Gastrocnemius medialis (tissue), 4 donors: Measurements from ENCODE around the gene DLX3. TPM values are rescaled to one million over a fixed set of nuclear protein-coding genes. Genes with fewer than 3 reads are reported as not detected.
A peak's percentile ranks its signal among the peaks of the same experiment; 100 is the strongest.

ENCODE experiments used
- ATAC-seq, 2 donors: fragments of 150-250 bp; one replicate each; pipeline ENCODE4 v1.9.1; 2016
- DNase-seq, 2 donors: peaks; one replicate each; pipeline ENCODE4 v3.0.0-alpha.2; 2019
- H3K27ac ChIP-seq, 4 donors: fragments of 200-600 bp; sonication (generic); 1 replicate in 1 of 4; 2 replicates in 3 of 4; pipeline ENCODE4 v1.5.1; 2016 to 2018; ENCODE audit warnings: mild to moderate bottlenecking in 2 of 4, moderate library complexity in 1 of 4
- H3K27me3 ChIP-seq, 3 donors: fragments of 200-600 bp; sonication (generic) in 2 of 3; 1 replicate in 1 of 3; 2 replicates in 2 of 3; pipeline versions ENCODE4 v1.5.1 to v1.6.0; 2016 to 2019; ENCODE audit warnings: mild to moderate bottlenecking in 1 of 3, moderate library complexity in 1 of 3
- H3K36me3 ChIP-seq, 2 donors: fragments of 200-600 bp; sonication (generic) in 1 of 2; one replicate each; pipeline ENCODE4 v1.5.1; 2017 to 2018
- H3K4me1 ChIP-seq, 2 donors: fragments of 200-600 bp; sonication (generic) in 1 of 2; one replicate each; pipeline ENCODE4 v1.5.1; 2016 to 2017; ENCODE audit warnings: mild to moderate bottlenecking in 2 of 2
- H3K4me3 ChIP-seq, 4 donors: fragments of 200-600 bp; sonication (generic) in 3 of 4; 1 replicate in 1 of 4; 2 replicates in 3 of 4; pipeline ENCODE4 v1.5.1; 2016 to 2019; ENCODE audit warnings: mild to moderate bottlenecking in 2 of 4
- H3K9me3 ChIP-seq, 3 donors: fragments of 200-600 bp; sonication (generic) in 2 of 3; 1 replicate in 1 of 3; 2 replicates in 2 of 3; pipeline ENCODE4 v1.5.1; 2016 to 2019
- CTCF ChIP-seq, 5 experiments: fragments of 450-650 bp in 3 of 5; fragments of 200-600 bp in 2 of 5; sonication (generic) in 2 of 5; IDR thresholded peaks in 4 of 5; conservative IDR thresholded peaks in 1 of 5; 1 replicate in 4 of 5; 2 replicates in 1 of 5; pipeline ENCODE4 v1.5.1; 2016 to 2019; ENCODE audit warnings: antibody characterized with exemption in 5 of 5, mild to moderate bottlenecking in 3 of 5, moderate library complexity in 3 of 5
- POLR2A ChIP-seq, 2 donors: fragments of 450-650 bp; IDR thresholded peaks; one replicate each; pipeline ENCODE4 v1.6.1; 2017; ENCODE audit warnings: antibody characterized with exemption in 2 of 2, mild to moderate bottlenecking in 2 of 2, moderate library complexity in 2 of 2
- in situ Hi-C, 4 donors: fragments of 200-750 bp; cut with MboI; loops; one replicate each; pipeline versions ENCODE4 v1.15.0 to v1.8.0; 2017; ENCODE audit warnings: low sequenced_read_pairs in 4 of 4
- intact Hi-C: fragments of 100-400 bp; cut with DNase I; formaldehyde crosslinking; loops from one replicate; pipeline ENCODE4 v1.15.1; 2023; ENCODE audit warnings: low total_unique reads
- total RNA-seq, 4 donors: library from RNA; depleted of rRNA; stranded (reverse); fragments of >200 nt; gene quantifications; one replicate each; pipeline versions ENCODE4 v1.1.0 to v1.2.3, GENCODE V29; 2016

Gene DLX3
- total RNA-seq, 4 donors from 2014 or later: not detected

- DNase-seq (no peak), ATAC-seq (no peak)
- peaks cover 0 to 23% of the 10 kb centered on the region in 2 donors for H3K4me1 ChIP-seq
- in situ Hi-C loops: no loop called here
- H3K36me3 ChIP-seq: no peaks in the 10 kb centered on the region
- intact Hi-C loops: no loop called here
- TF ChIP-seq CTCF (IDR thresholded peaks at IDR 0.05 in 4 of 5, conservative IDR thresholded peaks at IDR 0.05 in 1 of 5) (no peak), POLR2A (IDR thresholded peaks at IDR 0.05) (no peak)
- no peaks in the 10 kb centered on the region for H3K9me3 ChIP-seq
- H3K27ac ChIP-seq: no peak overlapping the region
- peaks cover 90 to 95% (median 93%) of the 10 kb centered on the region in 3 donors for H3K27me3 ChIP-seq
- no peak overlapping the region for H3K4me3 ChIP-seq
Observed at GRCh38 chr17:49965524-49965909, 29.5 kb downstream of the DLX3 start.

GRCh38 chr17:49964769-49965523 lies 30.1 kb downstream of the DLX3 start:
- in situ Hi-C loops (no loop called here), intact Hi-C loops (no loop called here)
- no peak overlapping the region for H3K27ac ChIP-seq
- peaks cover 84 to 89% (median 87%) of the 10 kb centered on the region in 3 donors for H3K27me3 ChIP-seq
- no peak for TF ChIP-seq POLR2A (IDR thresholded peaks at IDR 0.05)
- no peak for TF ChIP-seq CTCF (IDR thresholded peaks at IDR 0.05 in 4 of 5, conservative IDR thresholded peaks at IDR 0.05 in 1 of 5)
- H3K36me3 ChIP-seq: no peaks in the 10 kb centered on the region
- H3K4me1 ChIP-seq: peaks cover 0 to 23% of the 10 kb centered on the region in 2 donors
- ATAC-seq (no peak), DNase-seq (no peak)
- H3K4me3 ChIP-seq: peak overlapping the region in 1 of 4 donors; percentile 40
- no peaks in the 10 kb centered on the region for H3K9me3 ChIP-seq

- peaks cover 78 to 83% (median 83%) of the 10 kb centered on the region in 3 donors for H3K27me3 ChIP-seq
- H3K4me1 ChIP-seq: peaks cover 0 to 20% of the 10 kb centered on the region in 2 donors
- no peaks in the 10 kb centered on the region for H3K9me3 ChIP-seq
- in situ Hi-C loops: no loop called here
- ATAC-seq (no peak), DNase-seq (no peak)
- intact Hi-C loops: no loop called here
- peak overlapping the region in 1 of 4 donors; percentile 40 for H3K4me3 ChIP-seq
- H3K27ac ChIP-seq: no peak overlapping the region
- no peaks in the 10 kb centered on the region for H3K36me3 ChIP-seq
- TF ChIP-seq CTCF (IDR thresholded peaks at IDR 0.05 in 4 of 5, conservative IDR thresholded peaks at IDR 0.05 in 1 of 5) (no peak), POLR2A (IDR thresholded peaks at IDR 0.05) (no peak)
Observed at GRCh38 chr17:49964303-49964768, 30.7 kb downstream of the DLX3 start.

GRCh38 chr17:49963626-49964302 lies 31.3 kb downstream of the DLX3 start:
- Histone ChIP-seq H3K9me3 (no peaks in the 10 kb centered on the region), H3K27ac (no peak overlapping the region), H3K4me3 (peak overlapping the region in 1 of 4 donors; percentile 40), H3K4me1 (peaks cover 0 to 14% of the 10 kb centered on the region in 2 donors), H3K36me3 (no peaks in the 10 kb centered on the region), H3K27me3 (peaks cover 72 to 81% (median 77%) of the 10 kb centered on the region in 3 donors)
- DNase-seq (no peak), ATAC-seq (no peak)
- in situ Hi-C loops (no loop called here), intact Hi-C loops (no loop called here)
- TF ChIP-seq CTCF (IDR thresholded peaks at IDR 0.05 in 4 of 5, conservative IDR thresholded peaks at IDR 0.05 in 1 of 5): no peak
- TF ChIP-seq POLR2A (IDR thresholded peaks at IDR 0.05): no peak
